Pancreas (tissue), 10 donors: ENCODE data around the gene HS6ST2. TPM values are rescaled to one million over a fixed set of nuclear protein-coding genes. Genes with fewer than 3 reads are reported as not detected.

Experiments used
- ATAC-seq, 4 donors: fragments of 200-7000 bp; cut with Tn5 transposase; one replicate each; pipeline versions ENCODE4 v1.8.0 to v1.9.1; 2020; ENCODE audit warnings: mild to moderate bottlenecking in 4 of 4, moderate library complexity in 4 of 4
- DNase-seq, 6 donors: peaks; one replicate each; pipeline ENCODE4 v3.0.0-alpha.2; 2020
- FAIRE-seq: peaks from 2 replicates; lab custom pipeline; 2012; peaks lifted over from hg19 to GRCh38; lab: Jason Lieb, UNC
- H3K27ac ChIP-seq, 4 donors: fragments of 200-600 bp; sonication (generic); 1 replicate in 3 of 4; 2 replicates in 1 of 4; pipeline versions ENCODE4 v1.5.0 to v1.8.0; 2020
- H3K27me3 ChIP-seq, 4 donors: fragments of 200-600 bp; one replicate each; pipeline ENCODE4 v1.8.0; 2021
- H3K36me3 ChIP-seq, 3 donors: fragments of 200-600 bp; sonication (generic) in 1 of 3; one replicate each; pipeline versions ENCODE4 v1.5.0 to v1.8.0; 2020 to 2021
- H3K4me1 ChIP-seq, 3 donors: fragments of 200-600 bp; one replicate each; pipeline ENCODE4 v1.8.0; 2021
- H3K4me3 ChIP-seq, 4 donors: fragments of 200-600 bp; sonication (generic) in 2 of 4; one replicate each; pipeline versions ENCODE4 v1.5.0 to v1.8.0; 2020 to 2021
- H3K9me3 ChIP-seq, 4 donors: fragments of 200-600 bp; one replicate each; pipeline ENCODE4 v1.8.0; 2021
- WGBS, 2 donors: extraction: QIAGEN DNeasy Blood & Tissue Kit; methylation state at CpG; one replicate each; pipeline ENCODE4 v1.1.7; 2013; 5-methylcytosine and 5-hydroxymethylcytosine counted together
- intact Hi-C, 3 donors: fragments of 100-400 bp; cut with DNase I; formaldehyde crosslinking; loops; one replicate each; pipeline versions ENCODE4 v1.11.1 to v1.14.2; 2022
- polyA plus RNA-seq, 2 donors: library from polyadenylated mRNA; stranded (reverse); fragments of 200-250 nt; gene quantifications; one replicate each; pipeline ENCODE4 v1.2.3, GENCODE V29; 2013
- total RNA-seq, 6 donors: library from RNA; stranded (reverse); fragmentation: NEBNext Ultra II Directional in 4 of 6; extraction: Animal tissue kit (Norgen Biotek cat#: 25700) in 4 of 6; gene quantifications; one replicate each; pipeline versions ENCODE4 v1.2.1 to v1.2.4, GENCODE V29; 2021 to 2023
- TF ChIP-seq, protein P1 (sequence below), 4 donors: fragments of 200-600 bp; sonication (generic) in 3 of 4; IDR thresholded peaks; one replicate each; pipeline versions ENCODE4 v1.5.0 to v1.8.0; 2021; ENCODE audit warnings: antibody characterized with exemption in 4 of 4
- donor health status: healthy with polysubstance abuse.
- donor health status: DM: no; HTN: no; CAD: no; lungs with moderate emphysema.
- donor health status: DM: no; HTN: no; CAD: no.
- donor health status: control.
- donor health status: control.
- donor health status: Bipolar disorder and iron deficiency.
- donor health status: DM: yes; HTN: yes; CAD: no.
- donor health status: DM: no; HTN: no; CAD: no.
- donor health status: DM: no; HTN: no; CAD: no.
- donor health status: DM: yes; HTN: yes; CAD: no.

HS6ST2 gene
- total and polyA plus RNA-seq, 8 donors, result 0.72 to 5.9 (median 3.4) TPM

DNA sequence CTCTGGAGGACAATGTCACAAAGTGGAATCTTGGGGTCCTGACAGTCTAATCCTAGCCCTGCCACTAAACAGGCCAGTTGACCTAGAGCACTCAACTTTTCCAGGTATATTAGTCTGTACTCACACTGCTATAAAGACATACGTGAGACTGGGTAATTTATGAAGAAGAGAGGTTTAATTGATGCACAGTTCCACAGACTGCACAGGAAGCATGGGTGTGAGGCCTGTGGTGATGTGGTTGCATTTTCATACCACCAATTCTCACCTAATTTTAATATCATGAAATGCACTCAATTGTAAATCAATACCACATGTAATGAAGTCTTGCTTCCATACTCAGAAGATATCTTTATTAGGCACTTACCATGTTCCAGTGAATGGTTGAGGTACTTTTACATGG is 192.0 kb downstream of the HS6ST2 start:
- Histone ChIP-seq H3K4me1 (no peaks in the 10 kb centered on the region), H3K9me3 (no peaks in the 10 kb centered on the region), H3K4me3 (no peak overlapping the region), H3K27ac (no peak overlapping the region), H3K36me3 (no peaks in the 10 kb centered on the region), H3K27me3 (no peaks in the 10 kb centered on the region)
- DNase-seq (no peak), FAIRE-seq (no peak), ATAC-seq (no peak)
- intact Hi-C loops, result no loop called here
- WGBS, 2 donors, result 95 to 100% methylated on average over 1 of the region's 1 CpG
- TF ChIP-seq, protein P1, sequence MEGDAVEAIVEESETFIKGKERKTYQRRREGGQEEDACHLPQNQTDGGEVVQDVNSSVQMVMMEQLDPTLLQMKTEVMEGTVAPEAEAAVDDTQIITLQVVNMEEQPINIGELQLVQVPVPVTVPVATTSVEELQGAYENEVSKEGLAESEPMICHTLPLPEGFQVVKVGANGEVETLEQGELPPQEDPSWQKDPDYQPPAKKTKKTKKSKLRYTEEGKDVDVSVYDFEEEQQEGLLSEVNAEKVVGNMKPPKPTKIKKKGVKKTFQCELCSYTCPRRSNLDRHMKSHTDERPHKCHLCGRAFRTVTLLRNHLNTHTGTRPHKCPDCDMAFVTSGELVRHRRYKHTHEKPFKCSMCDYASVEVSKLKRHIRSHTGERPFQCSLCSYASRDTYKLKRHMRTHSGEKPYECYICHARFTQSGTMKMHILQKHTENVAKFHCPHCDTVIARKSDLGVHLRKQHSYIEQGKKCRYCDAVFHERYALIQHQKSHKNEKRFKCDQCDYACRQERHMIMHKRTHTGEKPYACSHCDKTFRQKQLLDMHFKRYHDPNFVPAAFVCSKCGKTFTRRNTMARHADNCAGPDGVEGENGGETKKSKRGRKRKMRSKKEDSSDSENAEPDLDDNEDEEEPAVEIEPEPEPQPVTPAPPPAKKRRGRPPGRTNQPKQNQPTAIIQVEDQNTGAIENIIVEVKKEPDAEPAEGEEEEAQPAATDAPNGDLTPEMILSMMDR (IDR thresholded peaks at IDR 0.05), result no peak

DNA sequence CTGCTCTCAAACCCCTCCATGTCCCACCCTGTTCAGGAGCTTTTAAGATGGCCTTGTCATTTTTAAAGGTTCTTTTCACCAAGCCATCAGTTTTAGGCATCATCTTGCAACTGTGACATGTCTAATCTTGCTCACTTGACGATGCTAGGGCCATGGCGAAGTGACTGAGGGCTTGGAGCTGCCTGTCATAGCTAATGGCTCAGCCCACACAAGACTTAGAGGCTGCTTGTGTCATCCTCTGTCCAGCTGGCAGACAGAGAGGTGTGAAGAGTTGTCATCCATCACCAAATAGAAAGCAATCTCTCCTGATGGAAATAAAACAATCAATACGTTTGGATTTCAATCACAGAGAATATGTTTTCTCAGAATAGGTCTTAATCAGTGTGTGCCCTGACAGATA is 194.9 kb downstream of the HS6ST2 start:
- FAIRE-seq, result no peak
- H3K4me1 ChIP-seq, result no peaks in the 10 kb centered on the region
- intact Hi-C loops, result no loop called here
- H3K27me3 ChIP-seq, result no peaks in the 10 kb centered on the region
- no peak for ATAC-seq
- H3K27ac ChIP-seq, result no peak overlapping the region
- WGBS, 2 donors, result 58 to 81% methylated on average over 3 of the region's 3 CpGs
- H3K9me3 ChIP-seq, result no peaks in the 10 kb centered on the region
- TF ChIP-seq, protein P1 (IDR thresholded peaks at IDR 0.05), result no peak
- no peak overlapping the region for H3K4me3 ChIP-seq
- H3K36me3 ChIP-seq, result no peaks in the 10 kb centered on the region
- DNase-seq, result no peak

DNA sequence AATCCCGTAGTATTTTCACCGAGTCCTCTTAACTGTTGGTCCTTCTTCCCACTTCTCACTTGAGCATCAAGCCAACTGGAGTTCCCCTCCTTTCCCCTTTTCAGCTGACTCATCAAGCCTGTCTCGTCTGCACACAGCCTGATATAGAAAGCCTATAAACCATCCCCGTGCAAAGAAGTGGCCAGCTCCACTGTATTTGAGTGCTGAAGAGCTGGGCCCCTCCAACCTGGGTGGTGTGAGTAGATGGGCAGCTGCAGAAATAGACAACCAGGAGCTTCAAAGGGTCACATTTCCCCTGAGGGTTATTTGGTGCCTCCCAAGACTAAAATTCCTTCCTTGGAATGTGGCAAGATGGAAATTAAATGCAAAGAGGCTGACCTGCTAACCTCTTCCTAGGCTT is 199.7 kb downstream of the HS6ST2 start:
- Histone ChIP-seq H3K27ac (no peak overlapping the region), H3K4me1 (no peaks in the 10 kb centered on the region), H3K4me3 (no peak overlapping the region), H3K27me3 (no peaks in the 10 kb centered on the region), H3K9me3 (no peaks in the 10 kb centered on the region), H3K36me3 (no peaks in the 10 kb centered on the region)
- WGBS, 2 donors, result 63 to 78% methylated on average over 4 of the region's 4 CpGs
- TF ChIP-seq, protein P1 (IDR thresholded peaks at IDR 0.05), result no peak
- FAIRE-seq, result no peak
- no peak for DNase-seq
- ATAC-seq, result no peak
- intact Hi-C loops, result no loop called here

DNA sequence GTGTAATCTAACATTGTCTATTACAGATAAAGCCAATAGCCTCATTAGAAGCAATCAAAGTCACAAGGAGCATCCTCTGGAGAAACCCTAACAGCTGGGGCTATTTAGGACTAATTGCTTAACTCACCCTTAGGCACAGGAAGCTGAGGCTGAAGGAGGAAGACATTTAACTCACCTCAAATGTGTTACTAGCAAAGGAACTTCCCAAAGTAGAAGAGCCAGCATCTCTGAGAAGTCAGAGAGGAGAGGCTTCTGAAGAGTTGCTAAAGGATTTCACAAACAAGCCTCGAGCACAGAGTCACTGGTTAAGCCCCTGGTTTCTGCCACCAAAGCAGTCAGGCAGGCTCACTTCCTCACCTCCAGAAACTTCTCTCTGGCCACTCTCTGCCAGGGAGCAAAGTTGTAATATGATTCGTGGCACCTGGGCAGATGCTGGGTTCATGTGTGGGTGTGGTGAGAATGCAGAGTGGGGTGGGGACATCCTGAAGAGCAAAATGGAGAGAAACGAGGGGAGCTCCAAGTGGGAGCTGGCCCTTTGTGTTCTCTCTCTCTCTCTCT is 201.3 kb downstream of the HS6ST2 start:
- WGBS, 2 donors, result 49 to 68% methylated on average over 3 of the region's 3 CpGs
- intact Hi-C loops, result no loop called here
- no peak overlapping the region for H3K4me3 ChIP-seq
- TF ChIP-seq, protein P1 (IDR thresholded peaks at IDR 0.05), result no peak
- no peak overlapping the region for H3K27ac ChIP-seq
- DNase-seq, result no peak
- no peaks in the 10 kb centered on the region for H3K9me3 ChIP-seq
- ATAC-seq, result no peak
- H3K4me1 ChIP-seq, result no peaks in the 10 kb centered on the region
- no peak for FAIRE-seq
- no peaks in the 10 kb centered on the region for H3K27me3 ChIP-seq
- H3K36me3 ChIP-seq, result no peaks in the 10 kb centered on the region

DNA sequence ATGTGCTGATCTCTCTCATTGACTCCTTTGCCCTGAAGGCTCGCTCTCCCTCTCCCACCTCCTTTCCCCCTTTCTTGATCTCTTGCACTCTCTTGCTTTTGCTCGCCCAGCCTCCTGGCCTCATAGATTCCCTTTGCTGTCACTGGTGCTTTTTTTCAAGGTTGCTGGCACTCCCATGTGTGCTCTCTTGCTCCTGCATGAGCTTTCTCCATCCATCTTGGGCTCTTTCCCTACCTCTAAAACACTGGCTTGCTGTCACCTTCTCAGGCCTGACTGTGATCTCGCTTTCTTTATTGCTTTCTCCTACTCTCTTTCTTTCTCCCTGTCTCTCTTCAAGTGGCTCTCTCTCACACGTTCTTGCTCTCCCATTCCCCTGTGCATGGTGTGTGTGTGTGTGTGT is 202.0 kb downstream of the HS6ST2 start:
- WGBS, 2 donors, result 68 to 78% methylated on average over 4 of the region's 4 CpGs
- intact Hi-C loops, result no loop called here
- ATAC-seq (no peak), DNase-seq (no peak), FAIRE-seq (no peak)
- no peak overlapping the region for H3K27ac ChIP-seq
- H3K4me3 ChIP-seq, result no peak overlapping the region
- no peaks in the 10 kb centered on the region for H3K27me3 ChIP-seq
- H3K9me3 ChIP-seq, result no peaks in the 10 kb centered on the region
- H3K36me3 ChIP-seq, result no peaks in the 10 kb centered on the region
- no peaks in the 10 kb centered on the region for H3K4me1 ChIP-seq
- TF ChIP-seq, protein P1 (IDR thresholded peaks at IDR 0.05), result no peak
